IMR-90 (cell line): ENCODE results near the gene DRC7.

Experiments used
- BHLHE40 ChIP-seq: fragments of 150-350 bp; IDR thresholded peaks from 2 replicates; pipeline ENCODE4 v1.6.1; 2016; ENCODE audit warnings: mild to moderate bottlenecking, low read depth, low read length
- FOS ChIP-seq: fragments of 150-350 bp; IDR thresholded peaks from 2 replicates; pipeline ENCODE4 v1.6.1; 2016; ENCODE audit warnings: low read depth, low read length
- MAFK ChIP-seq: IDR thresholded peaks from 2 replicates; pipeline ENCODE4 v1.6.1; 2012; ENCODE audit warnings: low read depth, low read length, improper control_type of control experiment
- MAZ ChIP-seq: IDR thresholded peaks from 2 replicates; pipeline ENCODE4 v1.6.1; 2012; ENCODE audit warnings: low read depth, mild to moderate bottlenecking, low read length, improper control_type of control experiment, moderate library complexity, borderline replicate concordance
- POLR2A ChIP-seq: IDR thresholded peaks from 2 replicates; pipeline ENCODE4 v1.6.1; 2012; ENCODE audit warnings: mild to moderate bottlenecking, low read depth, low read length
- RAD21 ChIP-seq: IDR thresholded peaks from 2 replicates; pipeline ENCODE4 v1.6.1; 2012; ENCODE audit warnings: low read length, improper control_type of control experiment
- RCOR1 ChIP-seq: IDR thresholded peaks from 2 replicates; pipeline ENCODE4 v1.6.1; 2012; ENCODE audit warnings: mild to moderate bottlenecking, low read length, improper control_type of control experiment; ENCODE audit not compliant: insufficient replicate concordance
- RFX5 ChIP-seq: IDR thresholded peaks from 2 replicates; pipeline ENCODE4 v1.8.0; 2012; ENCODE audit warnings: low read depth, mild to moderate bottlenecking, low read length, moderate library complexity
- TF ChIP-seq, protein P1 (sequence below): conservative IDR thresholded peaks from 2 replicates; pipeline ENCODE4 v1.5.1; 2012; ENCODE audit warnings: mild to moderate bottlenecking, low read depth, low read length, improper control_type of control experiment

DNA sequence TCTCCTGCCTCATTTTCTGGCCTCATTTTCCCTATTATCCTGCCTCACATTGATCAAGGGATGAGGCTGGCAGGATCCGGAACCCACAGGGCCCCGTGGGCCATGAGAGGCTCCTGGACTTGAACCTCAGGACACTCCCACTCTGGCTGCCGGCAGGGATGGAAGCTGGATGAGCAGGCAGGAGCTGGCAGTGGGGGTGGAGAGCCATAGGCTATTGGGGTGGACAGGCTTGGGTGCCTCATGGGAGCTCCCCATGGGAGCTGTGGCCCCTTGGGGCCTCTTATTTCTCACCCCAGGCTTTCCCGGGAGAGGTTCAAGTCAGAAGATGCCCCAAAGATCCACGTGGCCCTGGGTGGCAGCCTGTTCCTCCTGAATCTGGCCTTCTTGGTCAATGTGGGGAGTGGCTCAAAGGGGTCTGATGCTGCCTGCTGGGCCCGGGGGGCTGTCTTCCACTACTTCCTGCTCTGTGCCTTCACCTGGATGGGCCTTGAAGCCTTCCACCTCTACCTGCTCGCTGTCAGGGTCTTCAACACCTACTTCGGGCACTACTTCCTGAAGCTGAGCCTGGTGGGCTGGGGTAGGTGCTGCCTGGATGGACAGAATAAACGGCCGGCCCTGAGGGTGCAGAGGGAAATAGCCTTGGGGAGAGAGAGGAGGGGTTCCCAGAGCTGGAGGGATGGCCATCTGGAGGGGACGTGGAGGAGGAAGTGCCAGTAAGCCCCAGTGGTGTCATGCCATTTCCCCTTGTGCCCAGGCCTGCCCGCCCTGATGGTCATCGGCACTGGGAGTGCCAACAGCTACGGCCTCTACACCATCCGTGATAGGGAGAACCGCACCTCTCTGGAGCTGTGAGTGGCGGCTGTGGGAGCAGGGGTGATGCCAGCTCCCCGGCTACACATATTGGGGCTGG is 10.7 kb upstream of the DRC7 start:
- TF ChIP-seq MAZ = no peak
- TF ChIP-seq, protein P1, sequence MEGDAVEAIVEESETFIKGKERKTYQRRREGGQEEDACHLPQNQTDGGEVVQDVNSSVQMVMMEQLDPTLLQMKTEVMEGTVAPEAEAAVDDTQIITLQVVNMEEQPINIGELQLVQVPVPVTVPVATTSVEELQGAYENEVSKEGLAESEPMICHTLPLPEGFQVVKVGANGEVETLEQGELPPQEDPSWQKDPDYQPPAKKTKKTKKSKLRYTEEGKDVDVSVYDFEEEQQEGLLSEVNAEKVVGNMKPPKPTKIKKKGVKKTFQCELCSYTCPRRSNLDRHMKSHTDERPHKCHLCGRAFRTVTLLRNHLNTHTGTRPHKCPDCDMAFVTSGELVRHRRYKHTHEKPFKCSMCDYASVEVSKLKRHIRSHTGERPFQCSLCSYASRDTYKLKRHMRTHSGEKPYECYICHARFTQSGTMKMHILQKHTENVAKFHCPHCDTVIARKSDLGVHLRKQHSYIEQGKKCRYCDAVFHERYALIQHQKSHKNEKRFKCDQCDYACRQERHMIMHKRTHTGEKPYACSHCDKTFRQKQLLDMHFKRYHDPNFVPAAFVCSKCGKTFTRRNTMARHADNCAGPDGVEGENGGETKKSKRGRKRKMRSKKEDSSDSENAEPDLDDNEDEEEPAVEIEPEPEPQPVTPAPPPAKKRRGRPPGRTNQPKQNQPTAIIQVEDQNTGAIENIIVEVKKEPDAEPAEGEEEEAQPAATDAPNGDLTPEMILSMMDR = no peak
- no peak for TF ChIP-seq POLR2A
- no peak for TF ChIP-seq RAD21
- no peak for TF ChIP-seq BHLHE40
- no peak for TF ChIP-seq FOS
- TF ChIP-seq RCOR1 = no peak
- TF ChIP-seq MAFK = no peak
- no peak for TF ChIP-seq RFX5
